Caco-2 (cell line): Measurements from ENCODE around the gene LMO1. TPM values are rescaled to one million over a fixed set of nuclear protein-coding genes. Genes with fewer than 3 reads are reported as not detected.

Source experiments
- BruUV-seq: library from RNA; stranded (reverse); fragments of 400-500 nt; replicated peaks from 2 replicates; lab custom pipeline; 2021; lab: Mats Ljungman, UMichigan
- CTCF ChIA-PET: fragments of 300-600 bp; sonication (Branson Sonifier 250); formaldehyde crosslinking; loops from one replicate; lab custom pipeline; 2022; ENCODE audit warnings: antibody characterized with exemption; lab: Charles Lee
- POLR2A ChIA-PET: fragments of 300-600 bp; sonication (Branson Sonifier 250); formaldehyde crosslinking; loops from one replicate; lab custom pipeline; 2022; ENCODE audit warnings: antibody characterized with exemption; lab: Charles Lee
- DNase-seq, 2 experiments: peaks; one replicate each; pipeline versions ENCODE4 v3.0.0 to v3.0.0-alpha.2; 2020 to 2022
- H3K27me3 ChIP-seq: replicated peaks from 2 replicates; pipeline ENCODE4 v1.6.0; 2011; ENCODE audit warnings: low read length; ENCODE audit not compliant: control insufficient read depth, insufficient read depth
- H3K36me3 ChIP-seq: 2 replicates; pipeline ENCODE4 v1.5.1; 2011; ENCODE audit warnings: low read length; ENCODE audit not compliant: control insufficient read depth, insufficient read depth
- H3K4me1 ChIP-seq: fragments of 250-450 bp; sonication (Bioruptor Pico); 2 replicates; pipeline ENCODE4 v1.5.1; 2020; ENCODE audit warnings: mild to moderate bottlenecking
- H3K4me3 ChIP-seq: 2 replicates; pipeline ENCODE4 v1.5.1; 2011; ENCODE audit warnings: low read depth, mild to moderate bottlenecking, control low read depth, low read length
- H3K9me3 ChIP-seq: fragments of 250-450 bp; sonication (Bioruptor Pico); 2 replicates; pipeline ENCODE4 v1.5.1; 2020; ENCODE audit warnings: mild to moderate bottlenecking, moderate library complexity
- H3K27ac Mint-ChIP-seq: one replicate; pipeline ENCODE4 v1.8.0; 2022; ENCODE audit warnings: mixed read lengths; ENCODE audit not compliant: unreplicated experiment
- H3K27me3 Mint-ChIP-seq: one replicate; pipeline ENCODE4 v1.8.0; 2022; ENCODE audit warnings: mixed read lengths; ENCODE audit not compliant: insufficient read depth, unreplicated experiment
- H3K36me3 Mint-ChIP-seq: one replicate; pipeline ENCODE4 v1.8.0; 2022; ENCODE audit warnings: mild to moderate bottlenecking, mixed read lengths; ENCODE audit not compliant: insufficient read depth, unreplicated experiment
- H3K4me1 Mint-ChIP-seq: one replicate; pipeline ENCODE4 v1.8.0; 2022; ENCODE audit warnings: low read depth, mixed read lengths; ENCODE audit not compliant: unreplicated experiment
- H3K4me3 Mint-ChIP-seq: one replicate; pipeline ENCODE4 v1.8.0; 2022; ENCODE audit warnings: mild to moderate bottlenecking, moderate library complexity, mixed read lengths; ENCODE audit not compliant: unreplicated experiment
- H3K9me3 Mint-ChIP-seq: one replicate; pipeline ENCODE4 v1.8.0; 2022; ENCODE audit warnings: mixed read lengths; ENCODE audit not compliant: unreplicated experiment
- intact Hi-C: fragments of 100-400 bp; cut with micrococcal nuclease; formaldehyde crosslinking; loops from one replicate; pipeline ENCODE4 v1.10.0; 2022; ENCODE audit not compliant: unreplicated experiment
- total RNA-seq: library from RNA; stranded (reverse); gene quantifications from 2 replicates; pipeline ENCODE4 v1.2.3, GENCODE V29; 2022
- TF ChIP-seq, protein P1 (sequence below), 2 experiments: fragments of 200-600 bp in 1 of 2; IDR thresholded peaks; 1 replicate in 1 of 2; 2 replicates in 1 of 2; pipeline versions ENCODE4 v1.5.1 to v1.8.0; 2011 to 2022; ENCODE audit warnings: antibody characterized with exemption in 1 of 2, control low read depth in 1 of 2, inconsistent platforms in 1 of 2, low read depth in 1 of 2, low read length in 1 of 2, mild to moderate bottlenecking in 1 of 2, moderate library complexity in 1 of 2; ENCODE audit not compliant: insufficient read depth in 1 of 2, severe bottlenecking in 1 of 2, unreplicated experiment in 1 of 2

Gene LMO1
- total RNA-seq, 1 experiment from 2014 or later: not detected

GRCh38 chr11:8225589-8226036, 38.1 kb downstream of the LMO1 start:
- Histone ChIP-seq H3K9me3 (no peaks in the 10 kb centered on the region), H3K36me3 (no peaks in the 10 kb centered on the region), H3K27me3 (no peaks in the 10 kb centered on the region), H3K4me3 (no peak overlapping the region), H3K4me1 (no peaks in the 10 kb centered on the region)
- Mint-ChIP-seq H3K27me3 (peaks cover 8% of the 10 kb centered on the region), H3K4me3 (no peak overlapping the region), H3K9me3 (no peaks in the 10 kb centered on the region), H3K4me1 (no peaks in the 10 kb centered on the region), H3K36me3 (no peaks in the 10 kb centered on the region), H3K27ac (no peak overlapping the region)
- intact Hi-C loops: loop anchor here (1.0 to 2.0 kb wide), 3 partner anchors 39 to 341 kb away; no protein-coding TSS in a partner anchor
- no TSS peak for BruUV-seq
- POLR2A ChIA-PET: no interaction called here
- DNase-seq: peak; percentile 69 to 74
- CTCF ChIA-PET: no interaction called here
- TF ChIP-seq, protein P1, sequence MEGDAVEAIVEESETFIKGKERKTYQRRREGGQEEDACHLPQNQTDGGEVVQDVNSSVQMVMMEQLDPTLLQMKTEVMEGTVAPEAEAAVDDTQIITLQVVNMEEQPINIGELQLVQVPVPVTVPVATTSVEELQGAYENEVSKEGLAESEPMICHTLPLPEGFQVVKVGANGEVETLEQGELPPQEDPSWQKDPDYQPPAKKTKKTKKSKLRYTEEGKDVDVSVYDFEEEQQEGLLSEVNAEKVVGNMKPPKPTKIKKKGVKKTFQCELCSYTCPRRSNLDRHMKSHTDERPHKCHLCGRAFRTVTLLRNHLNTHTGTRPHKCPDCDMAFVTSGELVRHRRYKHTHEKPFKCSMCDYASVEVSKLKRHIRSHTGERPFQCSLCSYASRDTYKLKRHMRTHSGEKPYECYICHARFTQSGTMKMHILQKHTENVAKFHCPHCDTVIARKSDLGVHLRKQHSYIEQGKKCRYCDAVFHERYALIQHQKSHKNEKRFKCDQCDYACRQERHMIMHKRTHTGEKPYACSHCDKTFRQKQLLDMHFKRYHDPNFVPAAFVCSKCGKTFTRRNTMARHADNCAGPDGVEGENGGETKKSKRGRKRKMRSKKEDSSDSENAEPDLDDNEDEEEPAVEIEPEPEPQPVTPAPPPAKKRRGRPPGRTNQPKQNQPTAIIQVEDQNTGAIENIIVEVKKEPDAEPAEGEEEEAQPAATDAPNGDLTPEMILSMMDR (IDR thresholded peaks at IDR 0.05; ENCODE audit: insufficient read depth in 1 of 2, low read depth in 1 of 2, low read length in 1 of 2, severe bottlenecking in 1 of 2, unreplicated experiment in 1 of 2): peak; percentile 91 to 92

- H3K4me3 ChIP-seq: no peak overlapping the region
- Mint-ChIP-seq H3K9me3 (no peaks in the 10 kb centered on the region), H3K27ac (no peak overlapping the region), H3K4me1 (no peaks in the 10 kb centered on the region), H3K36me3 (no peaks in the 10 kb centered on the region), H3K4me3 (no peak overlapping the region), H3K27me3 (peaks cover 11% of the 10 kb centered on the region)
- no peak for DNase-seq
- H3K36me3 ChIP-seq: no peaks in the 10 kb centered on the region
- no TSS peak for BruUV-seq
- no peaks in the 10 kb centered on the region for H3K4me1 ChIP-seq
- no peaks in the 10 kb centered on the region for H3K9me3 ChIP-seq
- TF ChIP-seq, protein P1 (IDR thresholded peaks at IDR 0.05; ENCODE audit: insufficient read depth in 1 of 2, low read depth in 1 of 2, low read length in 1 of 2, severe bottlenecking in 1 of 2, unreplicated experiment in 1 of 2): no peak
- CTCF ChIA-PET: no interaction called here
- POLR2A ChIA-PET: no interaction called here
- intact Hi-C loops: loop anchor here (1.0 to 2.0 kb wide), 3 partner anchors 40 to 342 kb away; no protein-coding TSS in a partner anchor
- H3K27me3 ChIP-seq: no peaks in the 10 kb centered on the region
Measured at GRCh38 chr11:8224711-8225110, 39.0 kb downstream of the LMO1 start.

DNA sequence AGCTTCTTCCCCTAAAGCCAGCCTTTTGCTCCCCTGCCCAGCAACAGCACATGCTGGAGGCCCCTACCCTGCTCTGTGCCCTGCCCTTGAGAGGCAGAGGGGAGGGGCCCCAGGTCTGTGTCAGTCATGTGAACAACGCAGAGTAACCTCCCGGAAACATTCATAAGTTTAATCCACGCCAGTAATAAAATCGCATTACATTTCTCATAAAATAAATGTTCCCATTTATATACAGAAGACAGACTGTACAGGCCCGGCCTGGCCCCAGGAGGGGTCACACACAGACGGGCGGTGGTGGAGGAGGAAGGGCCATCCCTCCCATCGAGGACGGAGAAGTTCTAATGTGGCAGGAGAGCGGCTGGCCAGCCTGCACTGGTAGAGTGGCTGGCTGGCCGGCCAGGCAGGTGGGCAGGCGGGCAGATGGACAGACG, 39.5 kb downstream of the LMO1 start:
- no peaks in the 10 kb centered on the region for H3K27me3 ChIP-seq
- no peak for DNase-seq
- ChIA-PET POLR2A (no interaction called here), CTCF (interaction anchor here (0.6 kb wide), 1 partner anchor 736 kb away, joined by 3 read pairs; no protein-coding TSS in a partner anchor)
- H3K27me3 Mint-ChIP-seq: peaks cover 11% of the 10 kb centered on the region
- no peaks in the 10 kb centered on the region for H3K4me1 Mint-ChIP-seq
- H3K36me3 Mint-ChIP-seq: no peaks in the 10 kb centered on the region
- no peaks in the 10 kb centered on the region for H3K36me3 ChIP-seq
- no peak overlapping the region for H3K4me3 ChIP-seq
- no peaks in the 10 kb centered on the region for H3K9me3 Mint-ChIP-seq
- intact Hi-C loops: loop anchor here (2.0 kb wide), 1 partner anchor 87 kb away; no protein-coding TSS in a partner anchor
- H3K4me3 Mint-ChIP-seq: no peak overlapping the region
- no peaks in the 10 kb centered on the region for H3K4me1 ChIP-seq
- no peak overlapping the region for H3K27ac Mint-ChIP-seq
- TF ChIP-seq, protein P1 (IDR thresholded peaks at IDR 0.05; ENCODE audit: insufficient read depth in 1 of 2, low read depth in 1 of 2, low read length in 1 of 2, severe bottlenecking in 1 of 2, unreplicated experiment in 1 of 2): no peak
- no peaks in the 10 kb centered on the region for H3K9me3 ChIP-seq
- BruUV-seq: no TSS peak
